ENCODE measurements around the gene SLC30A3. TPM values are rescaled to one million over a fixed set of nuclear protein-coding genes. Genes with fewer than 3 reads are reported as not detected.

Gene SLC30A3
- total RNA-seq, 3 donors from 2014 or later, result 0.12 TPM; not detected in 2

GRCh38 chr2:27209621-27210401, 53.0 kb downstream of the SLC30A3 start:
- Histone ChIP-seq H3K9me3 (no peaks in the 10 kb centered on the region), H3K4me3 (no peak overlapping the region), H3K4me1 (ENCODE audit: low read depth) (peaks cover 27% of the 10 kb centered on the region), H3K36me3 (ENCODE audit: low read depth) (no peaks in the 10 kb centered on the region)
- TF ChIP-seq CTCF (IDR thresholded peaks at IDR 0.05), result no peak
- peak; percentile 17 for ATAC-seq
- intact Hi-C loops (cut with DNase I, micrococcal nuclease), result loop anchor here (10.0 kb wide), 1 partner anchor 115 kb away; no protein-coding TSS in a partner anchor
- peak in 2 of 3 donors; percentile 35 to 37 for DNase-seq

DNA sequence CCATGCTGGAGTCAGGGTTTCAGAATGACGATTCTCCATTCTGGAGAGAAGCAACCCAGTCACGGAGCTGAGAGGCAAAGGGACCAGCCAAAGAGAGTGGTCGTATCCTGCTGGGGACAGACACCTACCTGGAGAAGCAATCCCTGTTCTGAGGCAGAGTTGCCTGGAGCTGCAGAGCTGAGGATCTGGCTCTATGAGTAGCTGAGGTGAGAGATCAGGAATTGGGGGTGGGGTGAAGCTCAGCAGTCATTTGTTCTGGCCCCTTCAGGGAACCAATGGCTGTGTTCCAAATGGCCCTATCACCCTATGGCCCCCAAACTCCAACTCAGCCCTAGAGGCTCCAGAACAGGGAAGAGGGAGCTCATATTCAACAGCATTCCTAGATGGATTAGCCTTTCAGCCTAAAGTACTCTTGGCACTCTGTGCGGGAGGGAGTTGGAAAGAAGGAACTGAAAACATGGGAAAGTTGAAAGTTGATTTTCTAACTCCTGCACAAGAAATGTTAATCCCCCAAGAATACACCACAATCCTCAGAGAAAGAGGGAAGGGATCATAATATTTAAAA, 54.3 kb downstream of the SLC30A3 start:
- no peak overlapping the region for H3K4me3 ChIP-seq
- TF ChIP-seq CTCF (IDR thresholded peaks at IDR 0.05), result no peak
- intact Hi-C loops (cut with DNase I, micrococcal nuclease), result loop anchor here in 1 of 2 donors (10.0 kb wide), 1 partner anchor 114 kb away; no protein-coding TSS in a partner anchor
- H3K36me3 ChIP-seq (ENCODE audit: low read depth), result no peaks in the 10 kb centered on the region
- ATAC-seq, result no peak
- no peaks in the 10 kb centered on the region for H3K9me3 ChIP-seq
- no peak for DNase-seq
- peaks cover 25% of the 10 kb centered on the region for H3K4me1 ChIP-seq (ENCODE audit: low read depth)

DNA sequence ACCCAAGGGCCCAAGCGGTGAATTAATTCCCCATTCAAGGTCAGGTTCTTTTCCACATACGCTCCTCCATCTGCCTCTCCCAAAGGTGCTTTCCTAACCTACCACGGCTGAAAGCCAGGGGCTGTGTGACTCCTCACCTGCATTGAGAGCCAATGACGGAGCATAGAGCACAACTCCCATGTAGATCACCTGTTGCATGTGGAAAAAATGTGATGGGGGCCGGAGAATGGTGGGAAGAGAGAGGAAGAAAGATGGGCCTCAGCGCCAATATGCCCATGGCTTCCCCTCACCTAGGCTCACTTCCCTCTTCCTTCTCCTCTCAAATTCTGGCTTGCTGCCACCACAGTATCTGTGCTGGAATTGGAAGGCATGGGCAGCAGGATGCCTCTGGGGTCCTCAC, 56.5 kb downstream of the SLC30A3 start:
- H3K9me3 ChIP-seq, result no peaks in the 10 kb centered on the region
- TF ChIP-seq CTCF (IDR thresholded peaks at IDR 0.05), result no peak
- intact Hi-C loops (cut with DNase I, micrococcal nuclease), result loop anchor here in 1 of 2 donors (10.0 kb wide), 1 partner anchor 112 kb away; no protein-coding TSS in a partner anchor
- no peak overlapping the region for H3K4me3 ChIP-seq
- H3K36me3 ChIP-seq (ENCODE audit: low read depth), result no peaks in the 10 kb centered on the region
- ATAC-seq (no peak), DNase-seq (no peak)
- H3K4me1 ChIP-seq (ENCODE audit: low read depth), result peaks cover 17% of the 10 kb centered on the region

GRCh38 chr2:27205206-27205605, 57.6 kb downstream of the SLC30A3 start:
- intact Hi-C loops (cut with DNase I, micrococcal nuclease), result loop anchor here in 1 of 2 donors (10.0 kb wide), 1 partner anchor 110 kb away; no protein-coding TSS in a partner anchor
- DNase-seq (no peak), ATAC-seq (no peak)
- Histone ChIP-seq H3K36me3 (ENCODE audit: low read depth) (no peaks in the 10 kb centered on the region), H3K4me3 (no peak overlapping the region), H3K4me1 (ENCODE audit: low read depth) (peaks cover 8% of the 10 kb centered on the region), H3K9me3 (no peaks in the 10 kb centered on the region)
- no peak for TF ChIP-seq CTCF (IDR thresholded peaks at IDR 0.05)

- Histone ChIP-seq H3K9me3 (no peaks in the 10 kb centered on the region), H3K4me3 (no peak overlapping the region), H3K36me3 (ENCODE audit: low read depth) (no peaks in the 10 kb centered on the region), H3K4me1 (ENCODE audit: low read depth) (peaks cover 2% of the 10 kb centered on the region)
- DNase-seq (no peak), ATAC-seq (no peak)
- intact Hi-C loops (cut with DNase I, micrococcal nuclease), result loop anchor here in 1 of 2 donors (10.0 kb wide), 1 partner anchor 110 kb away; no protein-coding TSS in a partner anchor
- no peak for TF ChIP-seq CTCF (IDR thresholded peaks at IDR 0.05)
Observed at GRCh38 chr2:27204566-27204965, 58.3 kb downstream of the SLC30A3 start.

Measured in mucosa of descending colon (tissue), 3 donors.